HL-60/S4 (cell line): ENCODE data around the gene MRPL36.

Experiments used
- in situ Hi-C: fragments of 300-500 bp; cut with MboI; formaldehyde crosslinking; loops from 2 replicates; pipeline ENCODE4 v1.14.3; 2022; ENCODE audit warnings: low sequenced_read_pairs

MRPL36 gene

DNA sequence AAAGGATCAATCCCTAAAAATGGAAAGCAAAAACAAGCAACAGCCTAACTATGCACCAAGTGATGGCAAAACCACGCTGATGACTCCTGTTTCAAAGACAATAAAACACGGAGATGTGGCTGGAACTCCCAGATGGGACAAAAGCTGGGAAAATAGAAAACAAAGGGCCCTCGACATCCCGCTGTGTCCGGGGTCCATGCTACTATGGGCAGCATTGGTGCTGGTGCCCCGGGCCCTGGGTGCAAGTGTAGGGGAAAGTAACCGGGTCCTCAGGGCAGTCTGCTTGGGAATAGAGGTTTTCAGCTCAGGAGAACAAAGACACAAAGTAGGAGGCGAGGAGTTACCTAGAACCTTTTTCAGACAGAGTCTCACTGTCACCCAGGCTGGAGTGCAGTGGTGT is 46.1 kb downstream of the MRPL36 start:
- in situ Hi-C loops: loop anchor here (25.0 kb wide), 1 partner anchor 259 kb away; no protein-coding TSS in a partner anchor

DNA sequence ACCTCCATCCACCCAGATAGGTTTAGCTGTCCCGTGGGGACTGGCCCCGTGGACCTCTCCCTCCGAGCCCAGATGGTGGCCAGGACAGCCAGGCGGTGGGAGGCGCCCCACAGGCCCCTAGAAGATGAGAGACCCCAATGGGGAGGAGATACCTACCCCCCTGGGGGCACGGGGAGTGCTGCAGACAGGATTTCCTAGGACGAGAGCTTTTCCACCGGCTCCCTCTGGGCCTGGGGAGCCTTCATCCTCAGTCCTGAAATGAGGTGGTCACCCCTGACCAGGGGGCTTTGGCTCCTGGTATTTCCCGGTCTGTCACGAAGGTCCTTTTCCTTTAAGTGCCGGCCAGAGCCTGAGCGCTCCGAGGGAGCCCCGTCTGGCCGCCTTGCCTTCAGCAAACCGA is 46.8 kb downstream of the MRPL36 start:
- in situ Hi-C loops: loop anchor here (25.0 kb wide), 1 partner anchor 259 kb away; no protein-coding TSS in a partner anchor

DNA sequence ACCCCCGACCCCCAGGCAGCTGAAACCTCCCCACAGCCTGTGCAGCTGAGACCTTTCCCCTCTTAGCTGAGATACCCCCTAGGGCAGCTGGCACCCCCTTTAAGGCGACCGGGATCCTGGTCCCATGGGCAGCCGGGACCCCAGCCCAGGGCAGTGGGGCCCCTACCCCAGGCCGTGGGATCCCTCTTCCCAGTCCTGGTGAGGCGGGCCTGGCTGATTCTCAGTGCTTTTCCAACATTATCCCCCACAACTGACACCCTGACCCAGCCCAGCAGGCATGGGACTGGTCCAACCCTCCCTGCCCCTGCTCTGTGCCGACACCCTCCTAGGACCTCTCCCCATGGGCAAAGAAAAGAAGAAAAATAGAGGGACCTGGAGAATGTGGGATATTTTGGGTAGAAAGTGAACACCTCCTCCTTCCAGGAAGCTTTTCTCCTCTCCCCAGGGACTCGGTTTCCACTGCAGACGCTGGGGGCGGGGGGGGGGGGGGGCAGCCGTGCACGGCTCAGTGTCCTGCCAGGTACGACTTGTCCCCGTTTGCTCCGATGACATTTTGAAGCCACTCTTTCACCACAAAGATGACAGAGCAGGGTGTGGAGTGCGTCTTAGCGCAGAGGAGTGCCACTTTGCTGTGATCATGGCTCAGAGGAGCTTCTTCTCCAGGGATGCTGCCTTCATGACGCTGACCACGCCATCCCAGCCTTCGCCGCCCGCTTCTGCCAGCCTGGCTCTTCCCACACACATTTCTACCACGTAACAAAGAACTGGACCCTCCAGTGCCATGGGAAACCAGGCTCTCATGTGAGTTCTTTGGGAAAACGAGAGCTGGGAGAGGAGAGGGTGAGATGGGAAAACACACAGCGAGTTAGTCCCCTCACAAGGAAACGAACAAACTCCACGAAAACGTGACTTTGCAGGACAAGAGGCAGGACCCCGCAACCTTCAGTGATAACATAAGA is 47.5 kb downstream of the MRPL36 start:
- in situ Hi-C loops: loop anchor here (25.0 kb wide), 1 partner anchor 260 kb away; no protein-coding TSS in a partner anchor

DNA sequence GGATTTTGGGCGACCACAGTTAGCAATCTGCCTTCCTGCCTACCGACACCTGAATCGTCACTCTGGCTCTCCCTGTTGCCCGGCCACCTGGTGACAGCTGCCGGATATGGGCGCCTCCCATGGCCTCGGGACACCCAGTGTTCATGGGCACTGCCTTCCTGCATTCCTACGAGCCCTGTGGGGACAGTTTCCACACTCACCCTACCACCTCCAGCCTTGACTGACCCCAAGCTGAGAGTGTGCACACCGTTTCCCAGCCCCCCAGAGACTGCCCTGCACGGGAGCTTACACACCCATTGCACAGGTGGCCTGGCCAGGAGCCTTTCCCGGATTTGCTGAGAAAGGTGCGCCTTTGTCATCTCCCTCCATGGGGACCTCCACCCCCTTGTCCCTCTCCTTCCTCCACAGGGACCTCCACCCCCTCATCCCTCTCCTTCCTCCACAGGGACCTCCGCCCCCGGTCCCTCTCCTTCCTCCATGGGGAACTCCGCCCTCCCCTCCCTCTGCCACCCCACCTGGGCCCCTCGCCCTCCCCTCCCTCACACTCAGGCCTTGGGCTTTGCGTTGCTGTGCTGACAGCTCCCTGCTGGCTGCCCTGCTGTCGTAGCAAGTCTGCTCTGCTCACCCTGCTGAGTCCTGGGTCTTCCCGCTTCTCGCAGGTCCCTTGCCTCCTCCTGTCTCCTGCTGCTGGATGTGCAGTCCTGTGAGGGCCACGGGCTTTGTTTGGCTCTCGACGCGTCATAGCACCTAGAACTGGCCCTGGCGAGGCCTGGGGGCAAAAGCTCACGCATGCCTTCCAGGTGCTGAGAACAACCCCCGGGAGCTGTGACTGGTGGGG is 48.4 kb downstream of the MRPL36 start:
- in situ Hi-C loops: loop anchor here (25.0 kb wide), 1 partner anchor 261 kb away; no protein-coding TSS in a partner anchor

DNA sequence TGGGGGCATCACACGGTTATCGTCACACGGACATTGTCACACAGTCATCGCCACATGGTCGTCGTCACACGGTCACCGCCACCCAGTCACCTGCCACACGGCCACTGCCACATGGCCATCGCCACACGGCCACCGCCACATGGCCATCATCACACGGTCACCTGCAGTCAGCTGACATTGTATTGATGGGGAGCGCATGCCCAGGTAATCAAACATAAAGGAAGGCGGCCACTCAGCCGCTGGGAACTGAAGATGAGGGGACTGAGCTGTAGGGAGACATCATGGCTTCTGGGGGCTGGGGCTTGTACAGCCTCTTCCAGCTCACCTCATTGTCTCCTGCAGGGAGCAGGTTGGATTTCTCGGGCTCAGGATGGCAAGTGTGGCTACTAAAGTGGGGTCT is 49.2 kb downstream of the MRPL36 start:
- in situ Hi-C loops: loop anchor here (25.0 kb wide), 1 partner anchor 262 kb away; no protein-coding TSS in a partner anchor

DNA sequence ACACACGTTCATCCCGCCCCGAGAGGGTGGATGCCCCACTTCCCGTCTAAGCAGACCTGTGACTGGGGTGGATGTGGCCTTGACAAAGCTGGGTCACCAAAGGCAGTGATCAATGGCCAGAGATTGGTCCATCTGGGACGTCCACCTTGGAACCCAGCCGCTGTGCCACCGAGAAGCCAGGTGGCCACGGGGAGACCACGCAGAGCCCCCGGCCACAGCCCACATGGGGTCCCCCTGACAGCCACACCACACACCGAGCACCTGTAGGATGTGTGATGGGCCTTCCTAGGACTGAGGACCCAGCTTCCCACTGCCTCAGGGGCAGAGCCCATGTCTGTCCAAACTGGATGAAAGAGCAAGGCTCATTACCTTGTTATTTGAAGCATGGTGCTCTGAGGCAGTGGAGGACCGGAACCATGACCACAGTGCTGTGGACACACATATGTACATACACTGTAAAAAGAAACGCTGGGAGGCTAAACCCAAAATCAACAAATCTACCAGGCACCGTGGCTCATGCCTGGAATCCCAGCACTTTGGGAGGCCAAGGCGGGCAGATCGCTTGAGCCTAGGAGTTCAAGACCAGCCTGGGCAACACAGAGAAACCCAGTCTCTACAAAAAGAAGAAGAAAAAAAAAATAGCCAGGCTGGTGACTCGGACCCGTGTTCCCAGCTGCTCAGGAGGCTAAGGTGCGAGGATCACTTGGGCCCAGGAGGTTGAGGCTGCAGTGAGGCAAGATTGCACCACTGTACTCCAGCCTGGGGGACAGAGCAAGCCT is 50.1 kb downstream of the MRPL36 start:
- in situ Hi-C loops: loop anchor here (25.0 kb wide), 1 partner anchor 263 kb away; no protein-coding TSS in a partner anchor

DNA sequence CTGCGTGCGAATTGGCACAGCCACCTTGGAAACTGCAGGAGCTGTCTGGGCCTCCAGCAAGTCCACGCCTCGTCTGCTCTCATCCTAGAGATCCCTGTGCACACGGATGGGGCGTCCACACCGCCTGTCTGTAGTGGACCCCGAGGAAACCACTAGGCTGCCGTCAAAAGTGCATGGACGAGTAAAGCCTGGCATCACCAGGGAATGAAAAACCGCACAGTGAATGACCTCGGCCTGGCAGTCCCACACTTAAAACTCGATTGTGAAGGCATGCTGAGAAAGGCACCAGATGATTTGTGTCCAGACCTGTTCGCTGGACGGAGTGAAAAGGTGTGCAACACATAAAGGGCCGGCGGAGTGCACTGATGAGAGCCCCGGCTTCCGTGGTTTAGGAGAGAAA is 50.8 kb downstream of the MRPL36 start:
- in situ Hi-C loops: no loop called here
